LNCAP (cell line): Measurements from ENCODE around the gene FNIP2.

Experiments used
- CTCF ChIP-seq: fragments of 450-650 bp; IDR thresholded peaks from 2 replicates; pipeline ENCODE4 v1.5.1; 2017; ENCODE audit warnings: mild to moderate bottlenecking

Gene FNIP2

GRCh38 chr4:158758142-158758541 is 10.7 kb upstream of the FNIP2 start:
- TF ChIP-seq CTCF: no peak

- no peak for TF ChIP-seq CTCF
Measured at GRCh38 chr4:158758703-158759102, 10.1 kb upstream of the FNIP2 start.

GRCh38 chr4:158760866-158761265 is 8.0 kb upstream of the FNIP2 start:
- TF ChIP-seq CTCF: no peak

GRCh38 chr4:158762553-158762952 is 6.3 kb upstream of the FNIP2 start:
- no peak for TF ChIP-seq CTCF

DNA sequence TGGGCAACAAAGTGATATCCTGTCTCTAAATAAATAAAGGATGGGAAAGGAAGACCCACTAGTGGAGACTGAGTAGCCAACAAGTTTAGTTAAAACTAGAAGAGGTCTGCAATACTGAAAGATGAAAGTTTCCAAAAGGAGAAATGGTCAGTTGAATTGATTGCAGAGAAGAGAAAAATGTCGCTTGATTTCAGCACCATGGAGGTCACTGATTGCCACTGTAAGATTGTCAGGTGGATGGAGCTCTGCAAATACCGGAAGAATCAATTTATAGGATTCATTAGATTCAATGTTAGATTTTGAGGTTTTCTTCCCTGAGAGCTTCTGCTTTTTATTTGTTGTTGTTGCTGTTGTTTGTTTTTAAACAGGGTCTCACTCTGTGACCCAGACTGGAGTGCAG is 5.4 kb upstream of the FNIP2 start:
- TF ChIP-seq CTCF: no peak

DNA sequence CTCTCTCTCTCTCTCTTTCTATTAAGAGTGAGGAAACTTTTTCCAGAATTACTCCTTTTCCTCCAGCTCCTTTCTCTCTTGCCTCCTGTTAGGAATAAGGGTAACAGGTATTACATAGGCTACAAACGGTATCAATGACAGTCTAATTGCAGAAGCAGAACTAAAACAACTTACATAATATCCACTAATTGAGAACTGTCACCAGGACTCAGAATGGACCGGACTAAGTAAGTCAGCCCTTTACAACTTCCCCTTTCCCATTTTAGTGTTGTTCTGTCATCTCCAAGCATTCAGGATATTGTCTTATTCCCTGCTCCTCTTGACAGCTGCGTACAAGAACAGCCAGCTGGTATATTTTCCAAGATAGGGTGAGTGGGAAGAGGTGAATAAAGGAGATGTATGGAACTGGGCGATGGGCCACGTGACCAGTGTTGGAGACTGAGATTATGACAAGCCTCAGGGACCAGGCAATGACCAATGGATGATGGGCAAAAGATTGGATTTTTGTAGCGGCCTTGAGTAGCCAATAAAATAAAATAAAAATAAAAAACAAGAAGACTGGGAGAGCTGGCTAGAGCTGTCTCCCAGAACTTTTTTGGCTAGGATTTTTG is 2.3 kb upstream of the FNIP2 start:
- no peak for TF ChIP-seq CTCF

DNA sequence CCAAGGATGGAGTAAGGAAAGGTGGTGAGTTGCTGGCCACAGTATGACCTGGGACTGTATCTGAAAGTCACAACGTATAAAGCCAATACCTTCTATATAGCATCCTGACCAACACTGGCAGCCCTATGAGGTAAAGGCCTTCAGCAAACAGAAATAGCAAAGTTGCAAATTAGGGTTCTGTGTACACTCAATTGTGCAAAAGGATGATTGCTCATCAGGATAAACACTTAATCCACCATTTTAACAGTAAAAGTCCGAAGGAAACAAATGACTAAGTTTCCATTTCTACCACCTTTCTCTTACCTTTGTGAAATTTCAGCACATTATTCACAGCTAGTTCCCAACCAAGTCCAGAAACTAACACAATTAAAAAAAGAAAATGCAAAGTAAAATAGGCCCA is 1.4 kb upstream of the FNIP2 start:
- TF ChIP-seq CTCF: no peak
